ENCODE results near the gene GAP43.

GAP43 gene

GRCh38 chr3:115624029-115624741 lies 875 bp downstream of the GAP43 start:
- no peaks in the 10 kb centered on the region for H3K9me3 ChIP-seq
- H3K27me3 ChIP-seq, result peaks cover 57% of the 10 kb centered on the region
- no peak for TF ChIP-seq CTCF (IDR thresholded peaks at IDR 0.05)
- H3K36me3 ChIP-seq, result no peaks in the 10 kb centered on the region
- H3K4me3 ChIP-seq (ENCODE audit: low read depth in 1 of 2, low read length in 1 of 2), result no peak overlapping the region
- no peaks in the 10 kb centered on the region for H3K4me1 ChIP-seq (ENCODE audit: control insufficient read depth in 1 of 2, insufficient read depth in 1 of 2, low read depth in 1 of 2, low read length in 1 of 2)
- H3K27ac ChIP-seq, result no peak overlapping the region

- Histone ChIP-seq H3K27ac (no peak overlapping the region), H3K27me3 (peaks cover 57% of the 10 kb centered on the region)
Measured at GRCh38 chr3:115624901-115625300, 1.6 kb downstream of the GAP43 start.

GRCh38 chr3:115626006-115626409 lies 2.7 kb downstream of the GAP43 start:
- Histone ChIP-seq H3K27me3 (peaks cover 57% of the 10 kb centered on the region), H3K36me3 (no peaks in the 10 kb centered on the region), H3K27ac (no peak overlapping the region), H3K9me3 (no peaks in the 10 kb centered on the region), H3K4me1 (ENCODE audit: control insufficient read depth in 1 of 2, insufficient read depth in 1 of 2, low read depth in 1 of 2, low read length in 1 of 2) (no peaks in the 10 kb centered on the region), H3K4me3 (ENCODE audit: low read depth in 1 of 2, low read length in 1 of 2) (no peak overlapping the region)
- no peak for TF ChIP-seq CTCF (IDR thresholded peaks at IDR 0.05)

More at GRCh38 chr3:115624901-115625300, 1.6 kb downstream of the GAP43 start:
- Histone ChIP-seq H3K9me3 (no peaks in the 10 kb centered on the region), H3K4me1 (ENCODE audit: control insufficient read depth in 1 of 2, insufficient read depth in 1 of 2, low read depth in 1 of 2, low read length in 1 of 2) (no peaks in the 10 kb centered on the region), H3K36me3 (no peaks in the 10 kb centered on the region), H3K4me3 (ENCODE audit: low read depth in 1 of 2, low read length in 1 of 2) (no peak overlapping the region)
- no peak for TF ChIP-seq CTCF (IDR thresholded peaks at IDR 0.05)

- no peak overlapping the region for H3K4me3 ChIP-seq (ENCODE audit: low read depth in 1 of 2, low read length in 1 of 2)
- H3K27me3 ChIP-seq, result peaks cover 57% of the 10 kb centered on the region
- H3K36me3 ChIP-seq, result no peaks in the 10 kb centered on the region
Measured at GRCh38 chr3:115626721-115627120, 3.4 kb downstream of the GAP43 start.

GRCh38 chr3:115627180-115628074 lies 4.1 kb downstream of the GAP43 start:
- H3K4me1 ChIP-seq (ENCODE audit: control insufficient read depth in 1 of 2, insufficient read depth in 1 of 2, low read depth in 1 of 2, low read length in 1 of 2), result no peaks in the 10 kb centered on the region
- no peak for TF ChIP-seq CTCF (IDR thresholded peaks at IDR 0.05)
- H3K36me3 ChIP-seq, result no peaks in the 10 kb centered on the region
- H3K4me3 ChIP-seq (ENCODE audit: low read depth in 1 of 2, low read length in 1 of 2), result no peak overlapping the region
- no peak overlapping the region for H3K27ac ChIP-seq
- no peaks in the 10 kb centered on the region for H3K9me3 ChIP-seq
- peaks cover 54% of the 10 kb centered on the region for H3K27me3 ChIP-seq

More at GRCh38 chr3:115626721-115627120, 3.4 kb downstream of the GAP43 start:
- no peak for TF ChIP-seq CTCF (IDR thresholded peaks at IDR 0.05)
- H3K27ac ChIP-seq, result no peak overlapping the region
- no peaks in the 10 kb centered on the region for H3K4me1 ChIP-seq (ENCODE audit: control insufficient read depth in 1 of 2, insufficient read depth in 1 of 2, low read depth in 1 of 2, low read length in 1 of 2)
- no peaks in the 10 kb centered on the region for H3K9me3 ChIP-seq
